Erythroblast (primary cell): ENCODE results near the gene INTS6.

ENCODE experiments used
- DNase-seq, 2 experiments: peaks; one replicate each; lab custom pipeline; 2025; lab: John Stamatoyannopoulos, UW
- GATA1 ChIP-seq: IDR thresholded peaks from 2 replicates; pipeline ENCODE4 v1.6.1; 2011; ENCODE audit warnings: low read depth, mild to moderate bottlenecking, control low read depth, low read length, moderate library complexity
- POLR2A ChIP-seq: IDR thresholded peaks from 2 replicates; pipeline ENCODE4 v1.6.1; 2011; ENCODE audit warnings: mild to moderate bottlenecking, low read length

The INTS6 gene

DNA sequence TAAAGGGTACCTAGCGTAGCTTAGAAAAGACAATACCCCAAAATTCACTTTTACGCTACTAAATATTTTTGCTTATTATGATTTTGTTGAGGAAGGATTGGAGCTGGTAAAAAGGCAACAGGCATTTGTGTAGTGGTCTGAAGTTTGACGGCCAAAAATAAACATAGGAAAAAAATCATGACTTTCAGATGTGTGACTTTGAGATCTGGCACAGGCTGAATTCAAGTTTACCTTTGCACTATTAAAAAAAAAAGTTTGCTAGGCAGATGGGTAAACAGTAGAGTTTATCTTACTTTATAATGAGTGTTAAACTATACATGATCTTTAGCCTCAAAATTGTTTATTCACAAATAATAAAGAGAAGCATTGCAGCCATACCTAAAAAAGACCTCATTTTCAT is 24.3 kb upstream of the INTS6 start:
- DNase-seq: no peak
- TF ChIP-seq POLR2A: no peak
- TF ChIP-seq GATA1: no peak

DNA sequence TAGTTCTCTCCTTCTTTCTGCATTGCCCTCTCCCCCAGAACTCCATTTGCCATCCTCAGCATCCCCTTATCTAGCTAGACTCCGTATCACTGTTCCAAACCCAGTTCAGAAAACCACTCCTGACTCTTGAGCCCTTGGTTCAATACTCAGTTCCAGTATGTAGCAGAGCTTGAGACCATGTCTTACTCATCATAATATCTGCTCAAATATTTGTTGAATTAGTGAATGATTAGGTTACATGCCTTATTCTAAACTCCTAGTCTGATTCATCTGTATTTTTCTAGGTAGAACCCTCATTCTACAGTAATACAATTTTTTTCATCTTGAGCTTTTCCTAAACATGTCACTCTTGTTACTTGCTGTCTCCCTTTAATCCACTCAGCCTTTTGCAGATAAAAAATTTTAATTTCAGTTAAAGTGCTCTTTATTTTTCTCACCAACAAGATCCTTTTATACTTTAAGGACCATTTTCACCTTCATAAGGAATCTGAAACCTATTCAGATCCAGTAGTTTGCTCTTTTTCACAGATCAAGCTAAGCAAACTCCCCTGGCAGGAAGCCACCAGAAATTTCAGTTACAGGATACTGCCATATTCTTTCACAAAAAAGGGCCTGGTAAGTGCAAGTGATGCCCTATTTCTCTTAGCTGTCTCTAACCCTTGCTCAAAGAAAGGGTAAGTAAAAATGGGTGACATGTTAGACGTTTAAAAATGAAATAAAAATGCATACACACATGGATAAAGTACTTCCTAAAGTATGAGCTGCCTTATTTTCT is 23.1 kb upstream of the INTS6 start:
- DNase-seq: no peak
- no peak for TF ChIP-seq POLR2A

GRCh38 chr13:51469790-51470189 is 17.0 kb upstream of the INTS6 start:
- DNase-seq: no peak
- no peak for TF ChIP-seq GATA1
- TF ChIP-seq POLR2A: no peak

DNA sequence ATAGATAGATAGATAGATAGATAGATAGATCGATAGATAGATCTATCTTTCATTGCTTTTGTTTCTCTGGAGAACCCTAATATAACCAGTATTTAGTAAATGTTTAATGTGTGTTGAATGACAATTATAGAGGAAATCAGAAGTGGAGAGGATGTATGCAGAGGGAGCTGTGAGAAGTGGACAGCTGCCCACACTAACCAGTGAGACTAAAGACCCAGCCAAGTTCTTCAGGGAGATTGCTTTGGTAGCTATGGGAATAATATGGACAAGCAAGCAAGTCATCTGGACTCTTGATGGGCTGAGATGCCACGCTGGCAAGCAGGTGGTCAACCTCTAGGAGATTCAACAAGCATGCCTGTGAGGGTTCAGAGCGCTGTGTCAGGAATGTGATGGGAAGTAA is 14.9 kb upstream of the INTS6 start:
- no peak for TF ChIP-seq GATA1
- TF ChIP-seq POLR2A: no peak
- no peak for DNase-seq

GRCh38 chr13:51465124-51465523 is 12.3 kb upstream of the INTS6 start:
- no peak for DNase-seq
- TF ChIP-seq POLR2A (no peak), GATA1 (no peak)

DNA sequence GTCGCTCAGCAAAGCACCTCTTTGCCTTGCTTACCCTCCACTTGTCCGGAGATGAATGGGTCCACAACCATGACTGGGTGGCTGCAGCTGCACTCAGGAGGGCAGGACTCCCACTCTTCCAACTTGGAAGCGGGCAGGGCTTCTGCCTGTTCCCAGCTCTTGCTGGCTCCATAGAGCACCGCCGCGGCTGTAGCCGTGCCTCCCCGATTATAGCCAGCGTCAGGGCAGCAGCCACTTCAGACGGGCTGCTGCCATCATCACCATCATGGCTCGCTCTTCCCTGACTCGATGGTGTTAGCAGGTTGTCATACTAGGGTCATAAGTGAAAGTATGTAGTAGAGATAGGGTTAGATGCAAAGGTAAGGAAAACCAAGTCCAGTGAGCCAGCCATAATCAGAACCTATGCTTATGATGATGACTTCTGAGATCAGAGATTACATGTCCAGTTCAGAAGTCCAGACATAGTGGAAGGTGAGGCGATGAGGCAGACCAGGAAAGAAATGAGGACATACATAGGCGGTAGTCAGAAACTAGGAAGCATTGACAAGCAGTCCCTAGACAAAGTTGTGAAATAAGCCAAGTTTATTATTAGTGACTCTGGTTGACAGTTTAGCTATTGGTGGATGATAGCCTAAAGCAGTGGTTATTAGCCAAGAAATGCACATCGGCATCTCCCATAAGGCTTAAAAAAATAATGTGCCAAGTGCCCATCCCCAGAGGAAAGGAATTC is 4.4 kb upstream of the INTS6 start:
- TF ChIP-seq POLR2A (no peak), GATA1 (no peak)

DNA sequence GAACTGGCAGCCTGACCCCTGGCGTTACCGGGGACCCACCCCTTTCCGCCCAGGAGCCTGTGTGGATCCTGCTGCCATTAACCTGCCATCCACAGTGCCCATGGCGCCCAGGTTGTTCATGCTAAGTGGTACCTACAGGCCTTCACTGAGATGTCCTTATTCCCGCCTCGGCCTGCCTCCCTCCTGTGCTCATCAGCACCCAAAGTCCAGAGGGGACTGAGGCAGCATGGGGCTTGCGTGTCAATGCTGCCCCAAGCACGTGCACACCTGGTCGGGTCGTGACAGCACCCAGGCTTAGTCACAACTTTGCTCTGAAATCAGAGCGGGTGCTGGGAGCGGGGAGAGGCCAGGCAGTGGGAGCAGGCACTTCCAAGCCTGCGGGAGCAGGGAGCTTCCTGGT is 3.7 kb upstream of the INTS6 start:
- DNase-seq: no peak
- no peak for TF ChIP-seq POLR2A
- no peak for TF ChIP-seq GATA1

More for the DNA sequence above, 4.4 kb upstream of the INTS6 start:
- DNase-seq: no peak

GRCh38 chr13:51455532-51455931 is 2.7 kb upstream of the INTS6 start:
- DNase-seq: no peak
- TF ChIP-seq POLR2A (no peak), GATA1 (no peak)

DNA sequence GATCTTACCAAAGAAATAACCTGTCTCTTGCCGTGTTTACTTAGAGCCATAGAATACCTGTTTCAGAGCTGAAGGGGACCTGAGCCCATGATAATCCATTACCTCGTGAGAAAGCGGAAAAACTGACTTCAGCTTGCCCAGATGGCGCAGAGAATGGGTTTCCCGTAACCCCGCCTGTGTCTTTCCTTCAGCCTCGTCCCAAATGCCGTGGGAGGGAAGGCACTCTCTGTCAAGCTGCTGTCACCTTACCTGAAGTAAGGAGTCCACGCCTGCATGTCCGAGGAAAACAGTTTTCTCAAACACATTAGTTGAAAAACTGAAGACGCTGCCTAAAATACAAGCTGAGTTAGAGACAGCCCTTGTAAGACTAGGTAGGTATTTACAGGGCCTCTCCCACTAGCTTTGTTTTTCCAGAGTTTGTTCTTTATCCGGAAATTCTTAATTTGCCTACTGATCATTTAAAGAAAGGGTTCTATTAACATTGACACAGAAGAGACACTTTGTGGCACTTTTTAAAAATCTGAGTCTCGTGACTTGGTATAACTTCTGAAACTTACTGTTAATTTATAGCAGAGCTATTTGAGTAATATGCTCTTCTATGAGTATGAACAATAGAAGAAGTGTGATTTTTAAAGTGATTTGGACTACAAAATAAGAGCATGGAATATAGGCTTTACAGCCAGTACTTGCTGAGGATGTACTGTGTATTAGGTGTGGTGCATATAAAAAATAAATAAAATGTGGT is 1.3 kb upstream of the INTS6 start:
- TF ChIP-seq POLR2A: no peak
- no peak for TF ChIP-seq GATA1
- DNase-seq: peak; percentile 68 to 81

DNA sequence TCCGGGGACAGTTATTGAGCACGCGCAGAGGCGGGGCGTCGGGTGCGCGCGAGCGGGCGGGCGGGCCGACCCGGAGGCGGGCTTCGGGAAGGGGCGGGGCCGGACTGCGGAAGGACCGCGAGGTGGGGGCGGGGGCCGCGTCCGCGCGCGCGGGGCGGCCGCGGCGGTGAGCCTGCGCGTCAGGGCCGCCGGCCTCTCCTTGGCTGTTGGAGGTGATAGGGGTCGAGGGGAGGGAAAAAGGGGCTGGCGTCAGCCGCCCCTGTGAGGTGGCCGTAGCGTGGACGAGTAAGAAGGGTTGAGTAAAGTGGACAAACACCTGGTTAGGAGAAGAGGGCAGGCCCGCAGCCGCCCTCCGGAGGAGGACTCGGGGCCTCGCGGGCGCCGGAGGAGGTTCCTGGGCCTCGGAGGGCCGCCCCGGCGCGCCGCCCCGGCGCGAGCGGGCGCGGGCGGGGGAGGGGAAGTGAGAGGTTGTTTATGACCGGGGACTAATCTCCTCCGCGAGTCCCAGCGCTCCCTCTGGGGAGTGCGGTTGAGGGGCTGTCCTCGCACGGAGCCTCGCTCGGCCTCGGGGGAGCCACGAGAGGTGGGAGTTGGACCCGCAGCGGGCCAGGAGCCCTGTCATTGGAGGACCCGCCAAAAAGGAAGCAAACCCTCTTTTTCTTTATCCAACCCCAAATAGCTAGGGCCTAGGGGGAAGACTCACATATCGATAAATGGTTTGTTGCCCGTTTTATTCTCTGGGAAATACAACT is 547 bp upstream of the INTS6 start:
- peak in 1 of 2 experiments; percentile 96 for DNase-seq

GRCh38 chr13:51451467-51452360 is 1.1 kb downstream of the INTS6 start:
- DNase-seq: peak; percentile 85 to 90
- TF ChIP-seq POLR2A: peak; percentile 51
- no peak for TF ChIP-seq GATA1

More for the DNA sequence above, 547 bp upstream of the INTS6 start:
- TF ChIP-seq GATA1: no peak
- peak; percentile 92 for TF ChIP-seq POLR2A

DNA sequence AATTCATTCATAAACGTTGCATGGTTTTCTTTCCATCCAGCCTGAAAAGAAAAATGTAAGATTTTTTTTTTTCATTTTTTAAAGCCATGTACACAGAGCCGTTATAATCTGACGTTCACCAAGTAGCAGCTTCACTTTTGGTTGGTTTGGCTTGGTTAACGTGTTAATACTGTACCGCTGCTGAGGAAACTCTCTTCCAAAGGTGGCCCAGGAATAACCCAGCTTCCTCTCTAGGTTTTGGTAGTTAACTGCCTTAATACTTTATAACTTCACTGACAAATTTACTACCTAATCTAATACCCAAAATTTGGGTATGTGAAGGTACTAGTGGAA is 1.7 kb downstream of the INTS6 start:
- TF ChIP-seq GATA1 (no peak), POLR2A (no peak)
- DNase-seq: no peak
